Activated CD4-positive, CD25-positive, alpha-beta regulatory T cell (primary cell): Measurements from ENCODE around the gene TMEM175.

Experiments used
- DNase-seq, 4 experiments: peaks; one replicate each; lab custom pipeline; 2025; lab: John Stamatoyannopoulos, UW

Gene TMEM175

GRCh38 chr4:1003271-1004070, 71.2 kb downstream of the TMEM175 start:
- DNase-seq: no peak

DNA sequence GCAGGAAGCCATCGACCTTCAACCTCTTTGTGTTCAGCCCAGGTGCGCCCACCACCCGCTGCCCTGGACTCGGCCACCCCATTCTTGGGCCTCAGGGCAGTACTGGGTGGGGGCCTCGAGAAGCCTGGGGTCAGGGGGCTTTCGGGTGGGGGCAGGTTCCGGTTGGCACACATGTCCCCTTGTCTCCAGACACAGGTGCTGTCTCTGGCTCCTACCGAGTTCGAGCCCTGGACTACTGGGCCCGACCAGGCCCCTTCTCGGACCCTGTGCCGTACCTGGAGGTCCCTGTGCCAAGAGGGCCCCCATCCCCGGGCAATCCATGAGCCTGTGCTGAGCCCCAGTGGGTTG, 71.8 kb downstream of the TMEM175 start:
- DNase-seq: no peak

GRCh38 chr4:1004557-1005485, 72.6 kb downstream of the TMEM175 start:
- no peak for DNase-seq

DNA sequence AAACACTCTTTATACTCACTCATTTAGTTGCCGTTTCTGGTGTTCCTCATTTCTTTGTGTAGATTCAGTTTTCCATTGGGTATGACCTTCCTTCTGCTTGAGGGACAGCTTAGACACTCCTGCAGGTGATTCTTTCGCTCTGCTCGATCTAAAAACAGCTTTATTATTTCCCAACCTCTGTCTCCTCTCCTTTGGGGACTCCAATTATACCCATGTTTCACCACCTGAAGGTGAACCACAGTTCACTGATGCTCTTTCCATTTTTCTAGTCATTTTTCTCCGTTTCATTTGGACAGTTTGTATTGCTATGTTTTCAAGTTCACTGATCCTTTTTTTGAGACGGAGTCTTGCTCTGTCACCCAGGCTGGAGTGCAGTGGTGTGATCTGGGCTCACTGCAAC, 74.6 kb downstream of the TMEM175 start:
- DNase-seq: no peak
